Colonic mucosa (tissue), 4 donors: ENCODE data around the gene MARK3. TPM values are rescaled to one million over a fixed set of nuclear protein-coding genes. Genes with fewer than 3 reads are reported as not detected.

Experiments used
- DNase-seq: peaks from one replicate; pipeline ENCODE4 v3.0.0-alpha.2; 2020
- H3K27ac ChIP-seq: fragments of 200-600 bp; one replicate; pipeline ENCODE4 v1.8.0; 2021
- H3K27me3 ChIP-seq: fragments of 200-600 bp; one replicate; pipeline ENCODE4 v1.8.0; 2021
- H3K36me3 ChIP-seq: fragments of 200-600 bp; one replicate; pipeline ENCODE4 v1.8.0; 2021
- H3K4me1 ChIP-seq: fragments of 200-600 bp; one replicate; pipeline ENCODE4 v1.8.0; 2021; ENCODE audit warnings: mild to moderate bottlenecking
- H3K4me3 ChIP-seq: fragments of 200-600 bp; one replicate; pipeline ENCODE4 v1.8.0; 2021
- H3K9ac ChIP-seq, 2 donors: one replicate each; pipeline ENCODE4 v1.7.0; 2013; ENCODE audit warnings: control low read depth in 2 of 2, low read depth in 2 of 2, low read length in 2 of 2
- H3K9me3 ChIP-seq: fragments of 200-600 bp; one replicate; pipeline ENCODE4 v1.8.0; 2021
- intact Hi-C: fragments of 100-400 bp; cut with DNase I; formaldehyde crosslinking; loops from one replicate; pipeline ENCODE4 v1.14.1; 2022
- total RNA-seq, 2 donors: library from RNA; stranded (reverse); fragmentation: NEBNext Ultra II Directional in 1 of 2; extraction: Animal tissue kit (Norgen Biotek cat#: 25700) in 1 of 2; gene quantifications; one replicate each; pipeline ENCODE4 v1.2.1, GENCODE V29; 2021
- TF ChIP-seq, protein P1 (sequence below): fragments of 200-600 bp; IDR thresholded peaks from one replicate; pipeline ENCODE4 v1.8.0; 2022; ENCODE audit warnings: antibody characterized with exemption, mild to moderate bottlenecking
- donor health status: healthy.
- donor health status: DM: no; HTN: no; CAD: no.
- donor health status: DM: no; HTN: no; CAD: no.

The MARK3 gene
- total RNA-seq, 2 donors from 2014 or later, result 52.5 to 63.6 TPM

DNA sequence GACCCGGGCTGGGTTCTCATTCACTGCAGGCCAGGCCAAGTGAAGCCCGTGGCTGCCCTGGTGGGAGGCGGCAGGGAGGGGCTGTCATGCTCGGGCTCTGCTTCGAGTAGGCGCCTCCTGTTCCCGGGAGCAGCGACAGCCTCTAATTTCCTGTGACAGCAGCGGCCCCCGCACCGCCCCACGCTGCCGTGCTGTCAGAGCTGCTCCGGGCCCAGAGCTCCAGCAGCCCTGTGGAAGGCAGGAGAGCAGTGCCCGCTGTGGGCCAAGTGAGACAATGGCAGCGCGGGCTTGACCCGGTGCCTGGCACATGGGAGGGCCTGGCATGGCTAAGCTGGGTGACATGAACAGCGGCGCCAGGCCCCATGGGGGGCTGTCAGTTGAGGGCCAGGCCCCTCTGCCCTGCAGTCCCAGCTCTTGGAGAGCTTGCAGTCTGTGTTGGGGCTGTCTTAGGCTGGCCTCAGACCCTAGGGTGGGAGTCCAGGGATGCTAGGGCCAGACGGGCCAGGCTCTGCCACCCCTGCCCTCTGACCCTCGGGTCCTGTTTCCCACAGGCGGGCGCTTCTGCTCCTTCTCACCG is 148.9 kb downstream of the MARK3 start:
- Histone ChIP-seq H3K4me3 (no peak overlapping the region), H3K4me1 (peaks cover 8% of the 10 kb centered on the region), H3K9me3 (no peaks in the 10 kb centered on the region), H3K27ac (peak overlapping the region; percentile 44), H3K9ac (no peak overlapping the region), H3K36me3 (no peaks in the 10 kb centered on the region), H3K27me3 (no peaks in the 10 kb centered on the region)
- intact Hi-C loops, result no loop called here
- no peak for DNase-seq
- TF ChIP-seq, protein P1, sequence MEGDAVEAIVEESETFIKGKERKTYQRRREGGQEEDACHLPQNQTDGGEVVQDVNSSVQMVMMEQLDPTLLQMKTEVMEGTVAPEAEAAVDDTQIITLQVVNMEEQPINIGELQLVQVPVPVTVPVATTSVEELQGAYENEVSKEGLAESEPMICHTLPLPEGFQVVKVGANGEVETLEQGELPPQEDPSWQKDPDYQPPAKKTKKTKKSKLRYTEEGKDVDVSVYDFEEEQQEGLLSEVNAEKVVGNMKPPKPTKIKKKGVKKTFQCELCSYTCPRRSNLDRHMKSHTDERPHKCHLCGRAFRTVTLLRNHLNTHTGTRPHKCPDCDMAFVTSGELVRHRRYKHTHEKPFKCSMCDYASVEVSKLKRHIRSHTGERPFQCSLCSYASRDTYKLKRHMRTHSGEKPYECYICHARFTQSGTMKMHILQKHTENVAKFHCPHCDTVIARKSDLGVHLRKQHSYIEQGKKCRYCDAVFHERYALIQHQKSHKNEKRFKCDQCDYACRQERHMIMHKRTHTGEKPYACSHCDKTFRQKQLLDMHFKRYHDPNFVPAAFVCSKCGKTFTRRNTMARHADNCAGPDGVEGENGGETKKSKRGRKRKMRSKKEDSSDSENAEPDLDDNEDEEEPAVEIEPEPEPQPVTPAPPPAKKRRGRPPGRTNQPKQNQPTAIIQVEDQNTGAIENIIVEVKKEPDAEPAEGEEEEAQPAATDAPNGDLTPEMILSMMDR, result no peak

GRCh38 chr14:103534576-103535061 is 149.4 kb downstream of the MARK3 start:
- H3K36me3 ChIP-seq, result no peaks in the 10 kb centered on the region
- peaks cover 8% of the 10 kb centered on the region for H3K4me1 ChIP-seq

DNA sequence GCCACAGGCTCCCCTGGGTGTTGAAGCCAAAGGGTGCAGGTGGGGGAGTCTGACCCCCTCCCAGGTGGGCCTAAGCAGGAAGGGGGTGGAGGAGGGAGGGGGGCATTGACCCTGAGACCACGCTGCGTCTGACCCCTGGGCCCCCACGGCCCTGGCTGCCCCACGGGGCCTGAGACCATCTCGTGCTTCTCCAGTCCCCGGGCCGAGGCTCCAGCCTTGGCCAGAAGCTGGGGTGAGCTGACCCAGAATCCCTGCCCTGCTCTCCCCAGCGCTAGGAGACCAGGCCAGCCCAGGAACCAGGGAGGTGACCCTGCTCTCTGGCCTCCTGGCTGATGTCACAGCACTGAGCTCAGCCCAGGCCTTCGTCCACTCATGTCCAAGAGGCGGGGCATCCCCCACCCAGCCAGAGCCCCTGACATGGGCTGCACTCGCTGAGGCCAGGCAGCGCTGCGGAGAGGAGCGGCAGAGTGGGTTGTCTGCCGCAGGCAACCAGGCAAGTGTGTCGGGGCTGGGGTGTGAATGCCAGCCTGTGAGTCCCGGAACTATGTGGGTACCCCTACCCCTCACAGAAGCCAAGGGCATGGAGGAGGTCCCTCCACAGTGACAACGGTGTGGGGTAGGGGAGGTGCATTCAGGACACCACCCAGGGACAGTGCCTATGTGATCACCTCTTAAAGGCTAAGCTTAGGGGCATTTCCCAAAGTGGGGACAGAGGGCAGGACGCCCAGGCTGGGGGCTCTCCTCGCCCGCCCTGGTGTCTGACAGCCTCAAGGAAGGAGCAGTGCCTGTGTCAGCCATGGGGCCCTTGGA is 150.1 kb downstream of the MARK3 start:
- peaks cover 6% of the 10 kb centered on the region for H3K4me1 ChIP-seq

More at GRCh38 chr14:103534576-103535061, 149.4 kb downstream of the MARK3 start:
- intact Hi-C loops, result no loop called here
- DNase-seq, result no peak
- TF ChIP-seq, protein P1, result no peak
- H3K4me3 ChIP-seq, result no peak overlapping the region
- H3K27me3 ChIP-seq, result no peaks in the 10 kb centered on the region
- peak overlapping the region; percentile 44 for H3K27ac ChIP-seq
- no peak overlapping the region for H3K9ac ChIP-seq
- no peaks in the 10 kb centered on the region for H3K9me3 ChIP-seq

GRCh38 chr14:103535891-103536565 is 150.8 kb downstream of the MARK3 start:
- TF ChIP-seq, protein P1, result no peak
- peaks cover 12% of the 10 kb centered on the region for H3K4me1 ChIP-seq
- H3K27me3 ChIP-seq, result no peaks in the 10 kb centered on the region
- no peaks in the 10 kb centered on the region for H3K36me3 ChIP-seq
- intact Hi-C loops, result no loop called here
- no peak overlapping the region for H3K9ac ChIP-seq
- no peak overlapping the region for H3K27ac ChIP-seq
- no peaks in the 10 kb centered on the region for H3K9me3 ChIP-seq
- H3K4me3 ChIP-seq, result no peak overlapping the region
- no peak for DNase-seq

More for the DNA sequence above, 150.1 kb downstream of the MARK3 start:
- H3K9ac ChIP-seq, result no peak overlapping the region
- intact Hi-C loops, result no loop called here
- no peaks in the 10 kb centered on the region for H3K36me3 ChIP-seq
- H3K9me3 ChIP-seq, result no peaks in the 10 kb centered on the region
- H3K4me3 ChIP-seq, result no peak overlapping the region
- TF ChIP-seq, protein P1, result no peak
- H3K27ac ChIP-seq, result peak overlapping the region; percentile 44
- H3K27me3 ChIP-seq, result no peaks in the 10 kb centered on the region
- no peak for DNase-seq

GRCh38 chr14:103536693-103537092 is 151.5 kb downstream of the MARK3 start:
- no peaks in the 10 kb centered on the region for H3K27me3 ChIP-seq
- TF ChIP-seq, protein P1, result no peak
- intact Hi-C loops, result no loop called here
- H3K9me3 ChIP-seq, result no peaks in the 10 kb centered on the region
- H3K4me3 ChIP-seq, result no peak overlapping the region
- H3K4me1 ChIP-seq, result peaks cover 19% of the 10 kb centered on the region
- DNase-seq, result no peak
- no peaks in the 10 kb centered on the region for H3K36me3 ChIP-seq
- H3K9ac ChIP-seq, result no peak overlapping the region
- H3K27ac ChIP-seq, result no peak overlapping the region
